SU-DHL-6 (cell line): ENCODE measurements around the gene IGF2R.

Experiments
- H2AFZ ChIP-seq: fragments of 200-600 bp; sonication (generic); 2 replicates; pipeline ENCODE4 v1.6.1; 2014; ENCODE audit warnings: low read depth, mild to moderate bottlenecking, moderate library complexity, mixed read lengths, antibody characterized with exemption, low read length; ENCODE audit not compliant: severe bottlenecking
- H3F3A ChIP-seq: fragments of 200-600 bp; shearing (Covaris generic); 2 replicates; pipeline ENCODE4 v1.6.0; 2016; ENCODE audit warnings: antibody characterized with exemption, mild to moderate bottlenecking; ENCODE audit not compliant: insufficient read depth
- H3K27ac ChIP-seq: fragments of 200-600 bp; sonication (generic); 2 replicates; pipeline ENCODE4 v1.5.1; 2016; ENCODE audit warnings: low read depth, mild to moderate bottlenecking, low read length, moderate library complexity, mixed read lengths
- H3K27me3 ChIP-seq: fragments of 200-600 bp; sonication (generic), shearing (Covaris generic); 2 replicates; pipeline ENCODE4 v1.6.0; 2014; ENCODE audit warnings: mild to moderate bottlenecking, low read length
- H3K36me3 ChIP-seq: fragments of 200-600 bp; sonication (generic); 2 replicates; pipeline ENCODE4 v1.6.1; 2014; ENCODE audit warnings: mild to moderate bottlenecking, low read length, mixed read lengths
- H3K4me2 ChIP-seq: fragments of 300-600, 200-600 bp; shearing (Covaris generic), sonication (generic); 2 replicates; pipeline ENCODE4 v1.6.0; 2014; ENCODE audit warnings: low read length, low read depth, mild to moderate bottlenecking; ENCODE audit not compliant: poor library complexity, severe bottlenecking
- H3K4me3 ChIP-seq: fragments of 200-600 bp; sonication (generic); 2 replicates; pipeline ENCODE4 v1.5.1; 2014; ENCODE audit warnings: antibody characterized with exemption, low read length, mild to moderate bottlenecking, mixed read lengths; ENCODE audit not compliant: insufficient read depth, poor library complexity, severe bottlenecking
- H3K79me2 ChIP-seq: fragments of 200-600 bp; sonication (generic); 2 replicates; pipeline ENCODE4 v1.6.1; 2014; ENCODE audit warnings: mild to moderate bottlenecking, low read length, moderate library complexity; ENCODE audit not compliant: insufficient read depth
- H3K9ac ChIP-seq: fragments of 200-600 bp; sonication (generic); 2 replicates; pipeline ENCODE4 v1.7.0; 2014; ENCODE audit warnings: mild to moderate bottlenecking, low read length
- H3K9me2 ChIP-seq: fragments of 200-600 bp; sonication (generic); replicated peaks from 2 replicates; pipeline ENCODE4 v1.6.1; 2014; ENCODE audit warnings: low read length; ENCODE audit not compliant: insufficient read depth
- H3K9me3 ChIP-seq: fragments of 200-600 bp; sonication (generic); 2 replicates; pipeline ENCODE4 v1.6.1; 2014; ENCODE audit warnings: low read length, mixed read lengths; ENCODE audit not compliant: insufficient read depth
- H4K20me1 ChIP-seq: fragments of 200-600 bp; sonication (generic); 2 replicates; pipeline ENCODE4 v1.6.1; 2014; ENCODE audit warnings: low read depth, mild to moderate bottlenecking, antibody characterized with exemption, low read length, moderate library complexity, mixed read lengths
- EZH2phosphoT487 ChIP-seq: fragments of 200-600 bp; sonication (generic), shearing (Covaris generic); conservative IDR thresholded peaks from 2 replicates; pipeline ENCODE4 v1.6.1; 2018; ENCODE audit warnings: mild to moderate bottlenecking, antibody characterized with exemption, low read length, moderate library complexity, mixed read lengths
- TF ChIP-seq, protein P1 (sequence below): fragments of 200-600 bp; sonication (generic); IDR thresholded peaks from one replicate; pipeline ENCODE4 v1.5.1; 2017; ENCODE audit warnings: antibody characterized with exemption, mild to moderate bottlenecking, low read length, moderate library complexity; ENCODE audit not compliant: insufficient read depth, poor library complexity, severe bottlenecking

Gene IGF2R

GRCh38 chr6:160086754-160087153 lies 117.9 kb downstream of the IGF2R start:
- Histone ChIP-seq H3K36me3 (no peaks in the 10 kb centered on the region; the same call in 1 of the 2 replicates), H4K20me1 (no peaks in the 10 kb centered on the region), H2AFZ (no peak overlapping the region), H3K9me2 (no peaks in the 10 kb centered on the region), H3K27ac (no peak overlapping the region), H3K4me3 (no peak overlapping the region), H3K4me2 (no peak overlapping the region), H3F3A (no peaks in the 10 kb centered on the region), H3K79me2 (no peaks in the 10 kb centered on the region), H3K27me3 (no peaks in the 10 kb centered on the region), H3K9ac (no peak overlapping the region), H3K9me3 (no peaks in the 10 kb centered on the region)
- TF ChIP-seq EZH2phosphoT487, result no peak
- TF ChIP-seq, protein P1, sequence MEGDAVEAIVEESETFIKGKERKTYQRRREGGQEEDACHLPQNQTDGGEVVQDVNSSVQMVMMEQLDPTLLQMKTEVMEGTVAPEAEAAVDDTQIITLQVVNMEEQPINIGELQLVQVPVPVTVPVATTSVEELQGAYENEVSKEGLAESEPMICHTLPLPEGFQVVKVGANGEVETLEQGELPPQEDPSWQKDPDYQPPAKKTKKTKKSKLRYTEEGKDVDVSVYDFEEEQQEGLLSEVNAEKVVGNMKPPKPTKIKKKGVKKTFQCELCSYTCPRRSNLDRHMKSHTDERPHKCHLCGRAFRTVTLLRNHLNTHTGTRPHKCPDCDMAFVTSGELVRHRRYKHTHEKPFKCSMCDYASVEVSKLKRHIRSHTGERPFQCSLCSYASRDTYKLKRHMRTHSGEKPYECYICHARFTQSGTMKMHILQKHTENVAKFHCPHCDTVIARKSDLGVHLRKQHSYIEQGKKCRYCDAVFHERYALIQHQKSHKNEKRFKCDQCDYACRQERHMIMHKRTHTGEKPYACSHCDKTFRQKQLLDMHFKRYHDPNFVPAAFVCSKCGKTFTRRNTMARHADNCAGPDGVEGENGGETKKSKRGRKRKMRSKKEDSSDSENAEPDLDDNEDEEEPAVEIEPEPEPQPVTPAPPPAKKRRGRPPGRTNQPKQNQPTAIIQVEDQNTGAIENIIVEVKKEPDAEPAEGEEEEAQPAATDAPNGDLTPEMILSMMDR, result no peak

- Histone ChIP-seq H3K4me3 (no peak overlapping the region), H3K9ac (no peak overlapping the region), H3K27me3 (no peaks in the 10 kb centered on the region), H3K9me3 (no peaks in the 10 kb centered on the region), H3F3A (no peaks in the 10 kb centered on the region), H3K9me2 (no peaks in the 10 kb centered on the region), H4K20me1 (no peaks in the 10 kb centered on the region), H3K27ac (no peak overlapping the region), H3K36me3 (no peaks in the 10 kb centered on the region; the same call in 1 of the 2 replicates), H3K4me2 (no peak overlapping the region), H2AFZ (no peak overlapping the region), H3K79me2 (no peaks in the 10 kb centered on the region)
- TF ChIP-seq, protein P1, result no peak
- TF ChIP-seq EZH2phosphoT487, result no peak
Measured at GRCh38 chr6:160088069-160088783, 119.3 kb downstream of the IGF2R start.

- Histone ChIP-seq H3K9me3 (no peaks in the 10 kb centered on the region), H3K27ac (no peak overlapping the region), H3K36me3 (no peaks in the 10 kb centered on the region; the same call in 1 of the 2 replicates), H3F3A (no peaks in the 10 kb centered on the region), H2AFZ (no peak overlapping the region), H3K79me2 (no peaks in the 10 kb centered on the region), H3K9ac (no peak overlapping the region), H3K4me2 (no peak overlapping the region), H3K27me3 (no peaks in the 10 kb centered on the region), H3K4me3 (no peak overlapping the region), H3K9me2 (no peaks in the 10 kb centered on the region), H4K20me1 (no peaks in the 10 kb centered on the region)
- TF ChIP-seq, protein P1, result no peak
- no peak for TF ChIP-seq EZH2phosphoT487
Measured at GRCh38 chr6:160088784-160089533, 120.1 kb downstream of the IGF2R start.
